ENCODE measurements around the gene FLT3.

Gene FLT3

GRCh38 chr13:27960362-27961226 is 139.8 kb downstream of the FLT3 start:
- H3K36me3 ChIP-seq (ENCODE audit: low read length), result no peaks in the 10 kb centered on the region
- H3K9me3 ChIP-seq (ENCODE audit: insufficient read depth, low read length), result no peaks in the 10 kb centered on the region
- no peak overlapping the region for H3K4me2 ChIP-seq (ENCODE audit: low read depth, low read length, poor library complexity, severe bottlenecking)
- TF ChIP-seq EZH2phosphoT487 (conservative IDR thresholded peaks at IDR 0.05; ENCODE audit: low read length), result no peak
- TF ChIP-seq CTCF (IDR thresholded peaks at IDR 0.05; ENCODE audit: insufficient read depth, low read length, poor library complexity, severe bottlenecking), result no peak
- no peaks in the 10 kb centered on the region for H3K27me3 ChIP-seq (ENCODE audit: low read length)
- no peak overlapping the region for H3K27ac ChIP-seq (ENCODE audit: low read depth, low read length)
- H3K9ac ChIP-seq (ENCODE audit: low read length), result no peak overlapping the region
- H2AFZ ChIP-seq (ENCODE audit: low read depth, low read length, severe bottlenecking), result no peak overlapping the region
- H3K9me2 ChIP-seq (replicated peaks; ENCODE audit: insufficient read depth, low read length), result no peaks in the 10 kb centered on the region
- no peaks in the 10 kb centered on the region for H3F3A ChIP-seq (ENCODE audit: insufficient read depth)
- no peak overlapping the region for H3K4me3 ChIP-seq (ENCODE audit: insufficient read depth, low read length, poor library complexity, severe bottlenecking)
- H3K79me2 ChIP-seq (ENCODE audit: insufficient read depth, low read length), result no peaks in the 10 kb centered on the region
- H4K20me1 ChIP-seq (ENCODE audit: low read depth, low read length), result no peaks in the 10 kb centered on the region

- Histone ChIP-seq H3K9ac (ENCODE audit: low read length) (no peak overlapping the region), H3K36me3 (ENCODE audit: low read length) (no peaks in the 10 kb centered on the region), H3K27ac (ENCODE audit: low read depth, low read length) (no peak overlapping the region), H3K4me2 (ENCODE audit: low read depth, low read length, poor library complexity, severe bottlenecking) (no peak overlapping the region), H4K20me1 (ENCODE audit: low read depth, low read length) (no peaks in the 10 kb centered on the region), H3K79me2 (ENCODE audit: insufficient read depth, low read length) (no peaks in the 10 kb centered on the region), H3K4me3 (ENCODE audit: insufficient read depth, low read length, poor library complexity, severe bottlenecking) (no peak overlapping the region), H2AFZ (ENCODE audit: low read depth, low read length, severe bottlenecking) (no peak overlapping the region), H3K9me3 (ENCODE audit: insufficient read depth, low read length) (no peaks in the 10 kb centered on the region), H3K27me3 (ENCODE audit: low read length) (no peaks in the 10 kb centered on the region), H3K9me2 (replicated peaks; ENCODE audit: insufficient read depth, low read length) (no peaks in the 10 kb centered on the region), H3F3A (ENCODE audit: insufficient read depth) (no peaks in the 10 kb centered on the region)
- no peak for TF ChIP-seq CTCF (IDR thresholded peaks at IDR 0.05; ENCODE audit: insufficient read depth, low read length, poor library complexity, severe bottlenecking)
- TF ChIP-seq EZH2phosphoT487 (conservative IDR thresholded peaks at IDR 0.05; ENCODE audit: low read length), result no peak
These were observed 140.4 kb downstream of the FLT3 start for GRCh38 chr13:27959976-27960361.

GRCh38 chr13:27956576-27957300 is 143.6 kb downstream of the FLT3 start:
- Histone ChIP-seq H3K9ac (ENCODE audit: low read length) (no peak overlapping the region), H3K4me2 (ENCODE audit: low read depth, low read length, poor library complexity, severe bottlenecking) (no peak overlapping the region), H3K9me2 (replicated peaks; ENCODE audit: insufficient read depth, low read length) (no peaks in the 10 kb centered on the region), H3K36me3 (ENCODE audit: low read length) (no peaks in the 10 kb centered on the region), H3K79me2 (ENCODE audit: insufficient read depth, low read length) (no peaks in the 10 kb centered on the region), H3K27ac (ENCODE audit: low read depth, low read length) (no peak overlapping the region), H3K9me3 (ENCODE audit: insufficient read depth, low read length) (no peaks in the 10 kb centered on the region), H3K4me3 (ENCODE audit: insufficient read depth, low read length, poor library complexity, severe bottlenecking) (no peak overlapping the region), H3K27me3 (ENCODE audit: low read length) (no peaks in the 10 kb centered on the region), H4K20me1 (ENCODE audit: low read depth, low read length) (no peaks in the 10 kb centered on the region), H3F3A (ENCODE audit: insufficient read depth) (no peaks in the 10 kb centered on the region), H2AFZ (ENCODE audit: low read depth, low read length, severe bottlenecking) (no peak overlapping the region)
- TF ChIP-seq CTCF (IDR thresholded peaks at IDR 0.05; ENCODE audit: insufficient read depth, low read length, poor library complexity, severe bottlenecking) (no peak), EZH2phosphoT487 (conservative IDR thresholded peaks at IDR 0.05; ENCODE audit: low read length) (no peak)
